OCI-LY3 (cell line): Measurements from ENCODE around the gene RBM11.

Source experiments
- EZH2phosphoT487 ChIP-seq: fragments of 200-600 bp; shearing (Covaris generic); IDR thresholded peaks from 2 replicates; pipeline ENCODE4 v1.6.1; 2018; ENCODE audit warnings: antibody characterized with exemption, mixed run types, low read depth
- TF ChIP-seq, protein P1 (sequence below): fragments of 200-600, 300-600 bp; sonication (generic); IDR thresholded peaks from 2 replicates; pipeline ENCODE4 v1.5.1; 2014; ENCODE audit warnings: antibody characterized with exemption, low read length, low read depth

DNA sequence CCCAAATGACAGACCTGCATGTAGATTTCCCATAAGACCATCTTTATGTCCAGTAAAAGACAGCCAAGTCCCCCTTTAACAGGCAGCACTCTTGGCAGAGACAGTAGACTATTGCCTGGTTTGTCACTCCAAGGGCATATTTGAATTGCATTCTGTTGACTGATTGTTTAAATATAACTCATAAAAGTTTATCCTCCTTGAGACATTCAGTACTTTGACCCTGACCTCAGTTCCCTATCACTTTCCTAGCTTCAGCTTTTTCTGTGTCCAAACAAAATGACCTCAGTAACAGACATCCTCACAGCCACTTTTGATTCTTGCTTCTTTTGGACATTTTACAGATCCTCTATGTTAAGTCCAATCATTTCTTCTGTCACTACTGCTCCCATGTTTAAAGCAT is 51.1 kb downstream of the RBM11 start:
- TF ChIP-seq, protein P1, sequence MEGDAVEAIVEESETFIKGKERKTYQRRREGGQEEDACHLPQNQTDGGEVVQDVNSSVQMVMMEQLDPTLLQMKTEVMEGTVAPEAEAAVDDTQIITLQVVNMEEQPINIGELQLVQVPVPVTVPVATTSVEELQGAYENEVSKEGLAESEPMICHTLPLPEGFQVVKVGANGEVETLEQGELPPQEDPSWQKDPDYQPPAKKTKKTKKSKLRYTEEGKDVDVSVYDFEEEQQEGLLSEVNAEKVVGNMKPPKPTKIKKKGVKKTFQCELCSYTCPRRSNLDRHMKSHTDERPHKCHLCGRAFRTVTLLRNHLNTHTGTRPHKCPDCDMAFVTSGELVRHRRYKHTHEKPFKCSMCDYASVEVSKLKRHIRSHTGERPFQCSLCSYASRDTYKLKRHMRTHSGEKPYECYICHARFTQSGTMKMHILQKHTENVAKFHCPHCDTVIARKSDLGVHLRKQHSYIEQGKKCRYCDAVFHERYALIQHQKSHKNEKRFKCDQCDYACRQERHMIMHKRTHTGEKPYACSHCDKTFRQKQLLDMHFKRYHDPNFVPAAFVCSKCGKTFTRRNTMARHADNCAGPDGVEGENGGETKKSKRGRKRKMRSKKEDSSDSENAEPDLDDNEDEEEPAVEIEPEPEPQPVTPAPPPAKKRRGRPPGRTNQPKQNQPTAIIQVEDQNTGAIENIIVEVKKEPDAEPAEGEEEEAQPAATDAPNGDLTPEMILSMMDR, result no peak
- TF ChIP-seq EZH2phosphoT487, result no peak
